BLaER1 (cell line): ENCODE results near the gene ALPL.

Experiments used
- H3K27ac ChIP-seq: shearing (Covaris generic); formaldehyde crosslinking; 2 replicates; pipeline ENCODE4 v1.8.1; 2022
- H3K27me3 ChIP-seq: shearing (Covaris generic); formaldehyde crosslinking; 2 replicates; pipeline ENCODE4 v1.8.1; 2022
- H3K36me3 ChIP-seq: shearing (Covaris generic); formaldehyde crosslinking; 2 replicates; pipeline ENCODE4 v1.8.1; 2022
- H3K4me1 ChIP-seq: shearing (Covaris generic); formaldehyde crosslinking; 2 replicates; pipeline ENCODE4 v1.8.1; 2022
- H3K4me2 ChIP-seq: shearing (Covaris generic); formaldehyde crosslinking; 2 replicates; pipeline ENCODE4 v1.8.1; 2022
- H3K4me3 ChIP-seq: shearing (Covaris generic); formaldehyde crosslinking; 2 replicates; pipeline ENCODE4 v1.8.1; 2022
- H3K9ac ChIP-seq: shearing (Covaris generic); formaldehyde crosslinking; 2 replicates; pipeline ENCODE4 v1.8.1; 2022
- H3K9me3 ChIP-seq: shearing (Covaris generic); formaldehyde crosslinking; 2 replicates; pipeline ENCODE4 v1.8.1; 2022
- H4K20me1 ChIP-seq: shearing (Covaris generic); formaldehyde crosslinking; 2 replicates; pipeline ENCODE4 v1.8.1; 2022
- Cebpa-rat ChIP-seq: shearing (Covaris generic); IDR thresholded peaks from 2 replicates; pipeline ENCODE4 v1.8.1; 2022

ALPL gene

DNA sequence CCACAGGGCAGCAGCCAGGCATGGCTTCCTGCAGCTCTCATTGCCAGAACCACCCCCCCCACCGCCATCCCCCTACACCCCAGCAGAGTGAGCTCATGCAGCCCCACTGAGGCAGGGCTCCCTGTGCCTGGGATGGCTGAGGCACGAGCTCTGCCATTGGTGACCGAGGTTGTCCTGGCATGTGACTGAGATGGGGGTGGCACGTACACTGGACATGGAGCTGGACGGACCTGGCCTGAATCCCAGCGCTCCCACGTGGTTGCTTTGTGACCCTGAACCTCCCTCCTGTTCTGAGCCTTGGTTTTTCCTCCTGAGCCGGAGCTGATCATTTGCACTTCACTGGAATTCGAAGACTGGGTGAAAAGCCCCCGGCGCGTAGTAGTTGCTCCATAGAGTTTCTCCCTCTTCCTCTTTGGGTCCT is 28.3 kb downstream of the ALPL start:
- no peaks in the 10 kb centered on the region; the same call in 1 of the 2 replicates for H4K20me1 ChIP-seq
- H3K4me2 ChIP-seq = peak overlapping the region; percentile 68; the same call in 1 of the 2 replicates
- H3K27me3 ChIP-seq = no peaks in the 10 kb centered on the region
- H3K36me3 ChIP-seq = no peaks in the 10 kb centered on the region
- H3K4me3 ChIP-seq = no peak overlapping the region
- TF ChIP-seq Cebpa-rat = no peak
- H3K4me1 ChIP-seq = peaks cover 25% of the 10 kb centered on the region
- no peaks in the 10 kb centered on the region for H3K9me3 ChIP-seq
- H3K27ac ChIP-seq = no peak overlapping the region
- H3K9ac ChIP-seq = no peak overlapping the region

DNA sequence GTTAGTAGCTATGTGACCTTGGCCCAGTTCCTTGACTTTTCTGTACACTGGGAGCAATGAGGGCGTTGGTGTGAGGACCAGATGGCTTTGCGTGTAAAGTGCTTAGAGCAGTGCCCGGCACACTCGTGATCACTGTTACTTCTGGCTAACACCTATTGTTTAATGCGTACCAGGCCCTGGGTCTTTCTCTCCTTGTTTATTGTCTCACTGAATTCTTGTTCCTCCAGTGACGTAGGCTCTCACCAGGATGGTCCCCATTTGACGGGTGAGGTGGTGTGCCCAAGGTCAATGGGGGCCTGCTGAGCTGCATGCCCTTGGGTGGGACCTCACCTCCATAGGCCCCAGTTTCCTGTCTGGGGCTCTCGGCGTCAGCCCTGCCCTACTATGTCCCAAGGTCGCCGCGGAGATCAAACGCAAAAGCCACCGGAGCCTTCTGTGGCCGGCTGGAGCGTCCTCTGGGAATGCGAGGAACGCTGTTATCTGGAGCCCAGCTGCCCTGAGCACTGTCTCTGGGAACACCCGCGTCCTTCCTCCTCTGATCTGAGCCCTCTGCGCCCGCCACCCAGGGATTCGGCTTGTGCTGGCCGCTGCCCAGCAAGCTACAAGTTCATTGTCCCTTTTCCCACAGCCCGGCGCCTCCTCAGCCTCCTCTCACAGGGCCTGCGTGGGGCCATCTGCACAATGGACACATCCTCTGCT is 28.9 kb downstream of the ALPL start:
- Histone ChIP-seq H3K9ac (no peak overlapping the region), H3K9me3 (no peaks in the 10 kb centered on the region), H3K27me3 (no peaks in the 10 kb centered on the region), H3K36me3 (no peaks in the 10 kb centered on the region), H3K4me2 (peak overlapping the region; percentile 68), H3K4me1 (peaks cover 28% of the 10 kb centered on the region), H3K4me3 (no peak overlapping the region), H4K20me1 (no peaks in the 10 kb centered on the region; the same call in 1 of the 2 replicates), H3K27ac (no peak overlapping the region)
- TF ChIP-seq Cebpa-rat = no peak

DNA sequence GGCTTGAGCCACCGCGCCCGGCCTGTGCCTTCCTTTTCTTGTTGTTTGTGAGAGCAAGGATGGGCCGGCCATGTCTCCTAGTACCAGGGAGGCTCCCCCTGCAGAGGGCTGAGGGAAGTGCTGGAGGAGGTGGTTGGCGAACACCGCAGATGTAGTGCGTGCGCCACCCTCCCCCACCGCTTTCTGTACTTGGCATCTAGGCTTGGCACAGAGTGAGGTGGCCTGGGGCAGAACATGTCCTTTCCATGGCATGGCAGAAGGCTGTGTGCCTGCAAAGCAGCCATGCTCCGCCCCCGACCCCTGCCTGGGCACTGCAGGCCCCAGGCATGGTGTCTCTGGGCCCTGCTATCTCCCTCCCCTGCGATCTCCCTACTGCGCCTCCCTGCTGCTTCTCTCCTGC is 30.7 kb downstream of the ALPL start:
- H3K4me2 ChIP-seq = no peak overlapping the region
- H3K27ac ChIP-seq = no peak overlapping the region
- H3K9ac ChIP-seq = no peak overlapping the region
- H3K4me1 ChIP-seq = peaks cover 42% of the 10 kb centered on the region
- H3K4me3 ChIP-seq = no peak overlapping the region
- H3K27me3 ChIP-seq = no peaks in the 10 kb centered on the region
- H3K9me3 ChIP-seq = no peaks in the 10 kb centered on the region
- H4K20me1 ChIP-seq = no peaks in the 10 kb centered on the region; the same call in 1 of the 2 replicates
- no peaks in the 10 kb centered on the region for H3K36me3 ChIP-seq
- TF ChIP-seq Cebpa-rat = no peak

DNA sequence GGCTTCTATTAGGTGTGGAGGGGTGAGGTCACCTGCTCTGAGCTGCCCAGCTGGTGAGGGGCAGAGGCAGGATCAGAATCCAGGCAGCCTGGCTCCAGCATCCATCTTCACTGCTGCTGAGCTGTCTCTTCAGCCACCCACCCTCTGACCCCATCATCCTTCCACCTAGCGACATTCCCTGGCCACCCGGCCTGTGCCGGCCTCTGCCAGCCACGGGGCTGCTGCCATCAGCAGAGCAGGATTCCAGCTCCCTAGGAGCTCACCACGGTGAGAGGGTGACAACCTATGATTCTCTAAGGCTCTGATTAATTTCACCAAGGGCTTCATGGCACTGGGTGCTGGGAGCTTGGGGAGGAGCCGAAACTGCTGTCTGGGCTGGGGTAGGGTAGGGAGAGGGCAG is 32.1 kb downstream of the ALPL start:
- Histone ChIP-seq H3K9ac (no peak overlapping the region), H3K4me1 (peaks cover 45% of the 10 kb centered on the region), H3K4me3 (no peak overlapping the region), H3K4me2 (no peak overlapping the region), H3K27me3 (no peaks in the 10 kb centered on the region), H3K9me3 (no peaks in the 10 kb centered on the region), H3K36me3 (no peaks in the 10 kb centered on the region), H3K27ac (no peak overlapping the region), H4K20me1 (no peaks in the 10 kb centered on the region; the same call in 1 of the 2 replicates)
- no peak for TF ChIP-seq Cebpa-rat

DNA sequence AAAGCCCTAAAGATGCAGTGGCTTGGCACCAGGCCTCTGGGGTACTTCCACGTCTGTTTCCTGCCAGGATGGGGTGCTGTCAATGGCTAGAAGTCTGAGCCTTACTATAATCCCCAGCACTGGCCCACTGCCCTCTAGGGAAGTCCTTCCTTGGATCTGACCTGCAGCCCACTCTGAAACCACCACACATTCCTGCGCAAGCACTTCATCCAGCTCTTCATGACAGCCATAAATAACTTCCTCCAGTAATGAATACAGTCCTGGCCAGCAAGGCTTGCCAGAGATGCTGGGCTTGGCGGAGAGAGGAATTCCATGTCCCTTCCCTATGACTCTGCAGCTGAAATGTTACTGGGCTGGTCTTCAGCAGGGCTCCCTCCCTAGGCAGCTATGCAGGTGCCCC is 32.6 kb downstream of the ALPL start:
- no peak overlapping the region for H3K27ac ChIP-seq
- no peaks in the 10 kb centered on the region for H3K36me3 ChIP-seq
- no peak overlapping the region for H3K9ac ChIP-seq
- peaks cover 45% of the 10 kb centered on the region for H3K4me1 ChIP-seq
- H3K4me2 ChIP-seq = peak overlapping the region; percentile 12; the same call in 1 of the 2 replicates
- no peak overlapping the region for H3K4me3 ChIP-seq
- TF ChIP-seq Cebpa-rat = no peak
- H4K20me1 ChIP-seq = no peaks in the 10 kb centered on the region
- H3K27me3 ChIP-seq = no peaks in the 10 kb centered on the region
- no peaks in the 10 kb centered on the region for H3K9me3 ChIP-seq

DNA sequence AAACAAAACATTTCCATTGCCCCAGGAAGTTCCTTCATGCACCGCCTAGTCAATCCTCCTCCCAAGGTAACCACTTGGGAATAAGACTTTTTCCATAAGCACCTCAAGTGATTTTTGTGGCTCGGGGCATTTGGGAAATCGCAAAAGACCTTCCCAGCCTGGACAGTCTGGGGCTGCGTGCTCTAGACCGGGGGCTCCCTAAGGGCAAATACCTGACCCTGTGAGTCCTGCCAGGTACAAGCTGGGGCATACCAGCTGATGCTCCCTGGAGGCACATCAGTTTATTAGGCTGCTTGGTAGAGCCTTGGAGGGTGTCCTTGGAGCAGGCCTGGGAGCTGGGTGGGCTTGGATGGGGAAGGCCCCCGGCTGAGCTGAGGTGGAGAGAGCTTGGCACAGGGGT is 34.4 kb downstream of the ALPL start:
- H3K9me3 ChIP-seq = no peaks in the 10 kb centered on the region
- H3K27me3 ChIP-seq = no peaks in the 10 kb centered on the region
- no peak for TF ChIP-seq Cebpa-rat
- H3K4me2 ChIP-seq = peak overlapping the region; percentile 45
- H3K4me3 ChIP-seq = no peak overlapping the region
- H3K27ac ChIP-seq = no peak overlapping the region
- no peaks in the 10 kb centered on the region for H3K36me3 ChIP-seq
- H3K4me1 ChIP-seq = peaks cover 31% of the 10 kb centered on the region
- 0 out of 2 replicates have a peak overlapping the region, but pooled peaks have one; percentile 2 for H3K9ac ChIP-seq
- no peaks in the 10 kb centered on the region for H4K20me1 ChIP-seq

DNA sequence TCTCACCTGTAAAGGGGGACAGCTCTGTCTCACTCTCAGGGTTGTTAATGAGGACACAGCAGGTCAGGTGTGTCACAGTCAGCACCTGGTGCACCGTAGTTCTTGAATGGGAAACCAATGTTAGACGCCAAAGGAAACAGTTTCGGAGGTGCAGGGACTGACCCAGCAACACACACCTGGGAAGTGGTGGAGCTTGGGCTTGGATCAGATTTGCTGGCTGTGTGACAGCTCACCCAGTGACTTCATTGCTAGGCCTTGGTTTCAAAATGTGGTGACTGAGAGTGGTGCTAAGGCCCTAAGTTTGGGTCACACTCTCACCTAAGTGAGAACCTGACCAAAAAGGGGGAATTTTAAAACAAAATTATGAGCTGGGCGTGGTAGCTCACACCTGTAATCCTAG is 34.9 kb downstream of the ALPL start:
- Histone ChIP-seq H3K9me3 (no peaks in the 10 kb centered on the region), H3K27me3 (no peaks in the 10 kb centered on the region), H3K4me2 (peak overlapping the region; percentile 45), H3K27ac (no peak overlapping the region), H3K4me3 (no peak overlapping the region), H3K9ac (no peak overlapping the region), H4K20me1 (no peaks in the 10 kb centered on the region), H3K4me1 (peaks cover 26% of the 10 kb centered on the region), H3K36me3 (no peaks in the 10 kb centered on the region)
- TF ChIP-seq Cebpa-rat = no peak

DNA sequence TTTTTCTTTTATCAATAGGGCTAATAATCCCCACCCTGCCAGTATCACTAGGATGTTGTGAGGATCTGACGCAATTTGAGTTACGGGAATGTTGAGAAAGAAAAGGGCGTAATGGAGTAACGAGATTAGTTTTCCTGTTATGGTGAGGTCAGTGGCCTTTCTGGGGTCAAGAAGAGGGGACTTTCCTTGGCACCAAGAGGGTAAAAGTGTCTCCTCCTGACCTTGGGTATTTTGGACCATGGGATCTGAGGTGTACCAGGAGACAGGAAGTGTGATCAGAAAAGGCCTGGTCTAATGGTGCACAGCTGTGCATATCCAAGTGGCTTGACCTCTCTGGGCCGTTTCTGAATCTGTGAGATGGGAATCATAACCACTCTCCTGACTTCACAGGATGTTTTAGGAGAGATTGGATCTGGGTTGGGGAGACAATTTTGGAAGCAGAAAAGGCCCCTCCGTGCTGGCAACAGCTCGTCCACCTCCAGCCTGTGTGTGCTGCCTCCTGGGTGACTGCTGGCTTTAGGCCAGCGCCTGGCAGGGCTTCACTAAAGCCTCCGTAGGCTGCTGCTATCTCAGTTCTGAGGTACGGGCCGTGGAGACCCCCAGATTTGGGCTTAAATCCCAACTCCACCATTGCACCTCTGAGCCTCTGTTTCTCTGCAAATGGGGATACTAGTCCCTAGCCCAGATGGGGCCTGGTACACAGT is 37.1 kb downstream of the ALPL start:
- H3K4me3 ChIP-seq = no peak overlapping the region
- H3K27me3 ChIP-seq = no peaks in the 10 kb centered on the region
- no peak for TF ChIP-seq Cebpa-rat
- no peaks in the 10 kb centered on the region for H3K9me3 ChIP-seq
- no peak overlapping the region for H3K9ac ChIP-seq
- H3K36me3 ChIP-seq = no peaks in the 10 kb centered on the region
- H3K4me1 ChIP-seq = peaks cover 30% of the 10 kb centered on the region
- H4K20me1 ChIP-seq = no peaks in the 10 kb centered on the region
- no peak overlapping the region for H3K4me2 ChIP-seq
- H3K27ac ChIP-seq = no peak overlapping the region

DNA sequence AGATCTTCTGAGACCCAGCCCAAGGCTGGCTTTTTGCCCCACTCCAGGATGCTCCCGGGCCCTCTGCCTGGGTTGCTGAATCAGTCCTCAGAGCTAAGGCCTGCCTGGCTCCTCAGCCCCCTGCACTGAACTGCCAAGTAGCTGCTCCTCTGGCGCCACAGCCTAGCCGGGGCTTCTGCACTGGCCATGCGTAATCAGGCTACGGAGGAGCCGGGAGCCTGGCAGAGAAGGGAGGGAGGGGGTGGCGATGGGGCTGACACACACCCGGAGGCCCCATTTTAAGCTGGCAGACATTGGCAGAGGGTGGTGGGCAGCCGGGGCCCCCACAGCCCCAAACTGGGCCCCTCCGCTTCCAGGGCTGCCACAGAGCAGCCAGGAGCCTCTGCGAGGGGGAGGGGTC is 38.7 kb downstream of the ALPL start:
- no peak overlapping the region for H3K4me2 ChIP-seq
- H3K4me3 ChIP-seq = no peak overlapping the region
- H3K9ac ChIP-seq = no peak overlapping the region
- no peaks in the 10 kb centered on the region for H3K27me3 ChIP-seq
- peaks cover 35% of the 10 kb centered on the region for H3K4me1 ChIP-seq
- H3K9me3 ChIP-seq = no peaks in the 10 kb centered on the region
- H3K27ac ChIP-seq = no peak overlapping the region
- no peak for TF ChIP-seq Cebpa-rat
- no peaks in the 10 kb centered on the region for H3K36me3 ChIP-seq
- H4K20me1 ChIP-seq = no peaks in the 10 kb centered on the region

DNA sequence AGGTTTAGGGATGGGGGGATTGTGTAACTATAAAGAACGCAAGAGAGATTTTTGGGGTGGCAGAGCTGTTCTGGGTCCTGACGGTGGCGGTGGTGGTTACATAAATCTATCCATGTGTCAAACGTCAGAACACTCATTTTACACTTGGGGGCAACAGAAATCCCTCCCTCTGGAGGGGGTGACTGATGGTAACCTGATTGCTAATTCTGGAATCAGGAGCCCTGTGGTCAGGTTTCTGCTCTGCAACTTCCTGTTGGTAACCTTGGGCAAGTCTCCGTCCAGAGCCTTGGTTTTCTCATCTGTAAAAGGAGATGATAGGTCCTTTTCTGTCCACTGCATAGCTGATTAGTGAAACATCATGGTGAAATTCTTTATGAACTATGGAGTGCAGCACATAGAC is 40.9 kb downstream of the ALPL start:
- H3K27me3 ChIP-seq = no peaks in the 10 kb centered on the region
- no peaks in the 10 kb centered on the region for H3K9me3 ChIP-seq
- TF ChIP-seq Cebpa-rat = no peak
- no peak overlapping the region for H3K4me2 ChIP-seq
- no peak overlapping the region for H3K4me3 ChIP-seq
- H3K27ac ChIP-seq = no peak overlapping the region
- no peaks in the 10 kb centered on the region for H3K36me3 ChIP-seq
- no peak overlapping the region for H3K9ac ChIP-seq
- no peaks in the 10 kb centered on the region for H4K20me1 ChIP-seq
- peaks cover 25% of the 10 kb centered on the region for H3K4me1 ChIP-seq
